D721Med (cell line): ENCODE measurements around the gene RAP1GDS1.

ENCODE experiments used
- DNase-seq: peaks from one replicate; pipeline ENCODE4 v3.0.0; 2011; ENCODE audit warnings: low spot score; ENCODE audit not compliant: insufficient read length
- FAIRE-seq: peaks from 2 replicates; lab custom pipeline; 2011; peaks lifted over from hg19 to GRCh38; lab: Jason Lieb, UNC
- TF ChIP-seq, protein P1 (sequence below): IDR thresholded peaks from 2 replicates; pipeline ENCODE4 v1.5.1; 2012; ENCODE audit warnings: mild to moderate bottlenecking, control low read depth; ENCODE audit not compliant: insufficient read depth; ENCODE audit errors: missing control alignments

The RAP1GDS1 gene

GRCh38 chr4:98423009-98423408 lies 161.8 kb downstream of the RAP1GDS1 start:
- DNase-seq, result no peak
- TF ChIP-seq, protein P1, sequence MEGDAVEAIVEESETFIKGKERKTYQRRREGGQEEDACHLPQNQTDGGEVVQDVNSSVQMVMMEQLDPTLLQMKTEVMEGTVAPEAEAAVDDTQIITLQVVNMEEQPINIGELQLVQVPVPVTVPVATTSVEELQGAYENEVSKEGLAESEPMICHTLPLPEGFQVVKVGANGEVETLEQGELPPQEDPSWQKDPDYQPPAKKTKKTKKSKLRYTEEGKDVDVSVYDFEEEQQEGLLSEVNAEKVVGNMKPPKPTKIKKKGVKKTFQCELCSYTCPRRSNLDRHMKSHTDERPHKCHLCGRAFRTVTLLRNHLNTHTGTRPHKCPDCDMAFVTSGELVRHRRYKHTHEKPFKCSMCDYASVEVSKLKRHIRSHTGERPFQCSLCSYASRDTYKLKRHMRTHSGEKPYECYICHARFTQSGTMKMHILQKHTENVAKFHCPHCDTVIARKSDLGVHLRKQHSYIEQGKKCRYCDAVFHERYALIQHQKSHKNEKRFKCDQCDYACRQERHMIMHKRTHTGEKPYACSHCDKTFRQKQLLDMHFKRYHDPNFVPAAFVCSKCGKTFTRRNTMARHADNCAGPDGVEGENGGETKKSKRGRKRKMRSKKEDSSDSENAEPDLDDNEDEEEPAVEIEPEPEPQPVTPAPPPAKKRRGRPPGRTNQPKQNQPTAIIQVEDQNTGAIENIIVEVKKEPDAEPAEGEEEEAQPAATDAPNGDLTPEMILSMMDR, result no peak
- no peak for FAIRE-seq

DNA sequence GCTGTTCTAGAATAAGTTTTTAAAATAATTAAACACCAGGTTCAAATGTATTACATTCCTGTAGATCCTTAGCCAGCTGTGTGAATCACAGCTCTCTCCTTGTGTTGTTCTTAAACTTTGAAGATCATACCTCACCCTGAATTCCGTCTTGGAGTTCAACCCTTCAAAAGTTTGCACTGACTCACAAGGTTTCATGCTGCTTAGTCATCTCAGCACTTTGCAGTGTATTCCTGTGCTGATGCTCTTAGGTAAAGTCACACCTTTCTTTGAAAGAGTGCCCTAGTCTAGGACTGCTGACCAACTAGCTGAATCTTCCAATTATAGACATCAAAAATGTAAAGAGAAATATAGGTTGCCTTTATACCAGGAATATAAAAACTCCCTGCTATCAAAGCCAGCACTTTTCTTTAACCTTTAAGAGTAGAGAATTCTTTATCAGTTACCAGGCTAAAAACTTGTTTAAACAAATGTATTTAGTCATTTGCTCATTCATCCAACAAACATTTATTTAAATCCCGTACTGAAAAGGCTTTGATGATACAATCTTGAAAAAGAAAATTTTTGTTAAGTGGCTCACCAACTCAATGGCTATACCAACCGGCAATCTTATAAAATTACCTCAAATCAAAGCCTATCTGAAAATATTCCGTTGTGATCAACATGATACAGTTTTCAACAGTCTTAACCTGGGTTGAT lies 169.7 kb downstream of the RAP1GDS1 start:
- FAIRE-seq, result no peak
- TF ChIP-seq, protein P1, result no peak
- no peak for DNase-seq

- TF ChIP-seq, protein P1, result no peak
- FAIRE-seq (no peak), DNase-seq (no peak)
Observed at GRCh38 chr4:98433691-98434090, 172.5 kb downstream of the RAP1GDS1 start.

DNA sequence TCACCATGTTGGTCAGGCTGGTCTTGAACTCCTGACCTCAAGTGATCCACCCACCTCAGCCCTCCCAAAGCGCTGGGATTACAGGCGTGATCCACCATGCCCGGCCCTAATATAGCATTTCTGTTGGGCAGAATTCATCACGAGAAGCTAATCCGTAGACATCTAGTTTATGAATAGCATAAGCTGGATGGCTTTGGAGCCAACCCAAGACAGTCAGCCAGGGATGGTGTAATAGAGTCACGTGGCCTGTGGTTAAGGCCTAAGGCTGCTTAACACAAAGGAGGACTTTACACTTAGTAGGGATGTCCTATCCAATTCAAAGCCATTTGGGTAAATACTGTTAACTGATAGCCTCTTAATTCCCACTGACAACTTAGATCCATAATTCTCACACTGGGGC lies 173.6 kb downstream of the RAP1GDS1 start:
- no peak for FAIRE-seq
- DNase-seq, result no peak
- TF ChIP-seq, protein P1, result no peak

- DNase-seq (no peak), FAIRE-seq (no peak)
- TF ChIP-seq, protein P1, result no peak
Observed at GRCh38 chr4:98444371-98444770, 183.2 kb downstream of the RAP1GDS1 start.

GRCh38 chr4:98446499-98447375 lies 185.6 kb downstream of the RAP1GDS1 start:
- FAIRE-seq (no peak), DNase-seq (no peak)
- TF ChIP-seq, protein P1, result no peak

- no peak for FAIRE-seq
- no peak for DNase-seq
- TF ChIP-seq, protein P1, result no peak
Observed at GRCh38 chr4:98447648-98448047, 186.5 kb downstream of the RAP1GDS1 start.
